Breast epithelium (tissue), 3 donors: ENCODE measurements around the gene EGFLAM.

Experiments used
- POLR2AphosphoS5 ChIP-seq, 3 donors: sonication (generic); formaldehyde crosslinking; IDR thresholded peaks; one replicate each; pipeline ENCODE4 v1.6.1; 2017; ENCODE audit warnings: antibody characterized with exemption in 3 of 3
- TF ChIP-seq, protein P1 (sequence below), 3 donors: fragments of 450-650 bp; IDR thresholded peaks; one replicate each; pipeline ENCODE4 v1.5.1; 2016 to 2017; ENCODE audit warnings: antibody characterized with exemption in 3 of 3, mild to moderate bottlenecking in 3 of 3, moderate library complexity in 3 of 3

DNA sequence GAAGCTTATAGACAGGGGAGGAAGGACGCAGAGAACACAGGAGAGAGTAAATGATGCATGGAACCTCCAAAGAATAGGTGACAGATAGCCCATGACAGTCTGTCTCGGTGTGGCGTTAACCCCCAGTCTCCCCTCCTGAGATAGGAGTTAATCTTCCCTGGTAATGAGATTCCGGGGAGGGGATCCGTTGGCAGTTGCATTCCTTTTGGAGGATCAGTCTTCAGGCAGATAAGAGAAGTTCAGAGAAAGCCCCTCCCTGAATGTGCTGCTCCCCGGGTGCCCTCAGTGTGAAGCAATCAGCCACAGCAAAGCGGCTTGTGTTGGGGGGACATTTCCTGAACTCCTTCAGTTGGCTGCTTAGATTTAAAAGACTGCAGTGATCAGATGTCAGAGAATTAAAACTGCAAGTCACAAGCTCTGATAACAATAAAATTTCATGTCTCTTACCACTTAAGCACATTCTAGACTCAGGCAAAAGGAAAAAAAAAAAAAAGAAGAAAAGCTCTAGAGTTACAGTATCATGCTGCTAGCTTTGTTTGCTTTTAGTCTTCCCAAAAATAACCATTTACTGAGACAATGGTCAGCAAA, 121.1 kb downstream of the EGFLAM start:
- TF ChIP-seq, protein P1, sequence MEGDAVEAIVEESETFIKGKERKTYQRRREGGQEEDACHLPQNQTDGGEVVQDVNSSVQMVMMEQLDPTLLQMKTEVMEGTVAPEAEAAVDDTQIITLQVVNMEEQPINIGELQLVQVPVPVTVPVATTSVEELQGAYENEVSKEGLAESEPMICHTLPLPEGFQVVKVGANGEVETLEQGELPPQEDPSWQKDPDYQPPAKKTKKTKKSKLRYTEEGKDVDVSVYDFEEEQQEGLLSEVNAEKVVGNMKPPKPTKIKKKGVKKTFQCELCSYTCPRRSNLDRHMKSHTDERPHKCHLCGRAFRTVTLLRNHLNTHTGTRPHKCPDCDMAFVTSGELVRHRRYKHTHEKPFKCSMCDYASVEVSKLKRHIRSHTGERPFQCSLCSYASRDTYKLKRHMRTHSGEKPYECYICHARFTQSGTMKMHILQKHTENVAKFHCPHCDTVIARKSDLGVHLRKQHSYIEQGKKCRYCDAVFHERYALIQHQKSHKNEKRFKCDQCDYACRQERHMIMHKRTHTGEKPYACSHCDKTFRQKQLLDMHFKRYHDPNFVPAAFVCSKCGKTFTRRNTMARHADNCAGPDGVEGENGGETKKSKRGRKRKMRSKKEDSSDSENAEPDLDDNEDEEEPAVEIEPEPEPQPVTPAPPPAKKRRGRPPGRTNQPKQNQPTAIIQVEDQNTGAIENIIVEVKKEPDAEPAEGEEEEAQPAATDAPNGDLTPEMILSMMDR (IDR thresholded peaks at IDR 0.05) = no peak
- no peak for TF ChIP-seq POLR2AphosphoS5 (IDR thresholded peaks at IDR 0.05)
